Ammon's horn (tissue), 1 donor: ENCODE data around the gene MEGF6.

Source experiments
- DNase-seq: peaks from one replicate; pipeline ENCODE4 v3.0.0-alpha.2; 2016; ENCODE audit warnings: low spot score

Gene MEGF6

DNA sequence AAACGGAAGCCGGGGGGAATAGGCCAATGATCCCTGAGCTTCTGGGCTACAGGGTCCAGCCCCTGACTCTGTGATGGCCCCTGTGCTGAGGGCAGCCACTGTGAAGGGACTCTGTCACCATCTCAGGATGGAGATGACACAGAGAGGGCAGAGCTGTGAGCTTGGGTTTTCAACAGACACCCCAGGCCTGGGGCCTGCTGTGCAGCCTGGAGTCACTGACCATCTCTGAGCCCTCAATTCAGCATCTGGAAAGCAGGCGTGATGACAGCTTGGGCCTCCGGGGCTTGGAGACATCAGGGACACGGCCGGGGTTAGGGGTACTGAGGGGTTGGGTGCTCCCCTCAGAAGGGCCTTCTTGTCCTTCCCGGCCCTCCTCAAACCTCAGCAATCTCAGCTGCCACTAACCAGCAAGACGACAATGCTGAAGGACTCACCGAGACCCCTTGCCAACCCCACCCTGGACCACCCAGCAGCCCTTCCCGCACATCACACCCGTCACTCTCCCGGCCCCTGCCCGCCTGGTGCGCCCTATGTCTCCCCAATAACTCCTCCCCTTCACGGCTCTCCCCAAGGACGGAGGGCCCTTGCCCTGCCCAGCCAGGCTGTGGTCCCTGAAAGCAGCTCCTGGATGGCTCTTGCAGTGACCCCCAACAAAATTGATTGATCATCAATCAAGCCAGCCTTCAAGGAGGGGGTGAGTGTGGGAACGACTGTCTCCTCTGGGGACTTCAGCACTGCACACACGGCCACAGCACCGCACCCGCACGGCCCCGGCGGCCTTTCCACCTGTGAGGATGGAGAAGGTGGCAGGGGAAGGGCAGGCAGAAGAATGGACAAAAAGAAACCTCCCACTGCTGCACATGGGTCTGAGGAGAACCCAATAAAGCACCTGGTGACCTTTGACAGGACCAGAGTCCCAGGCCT is 4.3 kb downstream of the MEGF6 start:
- no peak for DNase-seq

DNA sequence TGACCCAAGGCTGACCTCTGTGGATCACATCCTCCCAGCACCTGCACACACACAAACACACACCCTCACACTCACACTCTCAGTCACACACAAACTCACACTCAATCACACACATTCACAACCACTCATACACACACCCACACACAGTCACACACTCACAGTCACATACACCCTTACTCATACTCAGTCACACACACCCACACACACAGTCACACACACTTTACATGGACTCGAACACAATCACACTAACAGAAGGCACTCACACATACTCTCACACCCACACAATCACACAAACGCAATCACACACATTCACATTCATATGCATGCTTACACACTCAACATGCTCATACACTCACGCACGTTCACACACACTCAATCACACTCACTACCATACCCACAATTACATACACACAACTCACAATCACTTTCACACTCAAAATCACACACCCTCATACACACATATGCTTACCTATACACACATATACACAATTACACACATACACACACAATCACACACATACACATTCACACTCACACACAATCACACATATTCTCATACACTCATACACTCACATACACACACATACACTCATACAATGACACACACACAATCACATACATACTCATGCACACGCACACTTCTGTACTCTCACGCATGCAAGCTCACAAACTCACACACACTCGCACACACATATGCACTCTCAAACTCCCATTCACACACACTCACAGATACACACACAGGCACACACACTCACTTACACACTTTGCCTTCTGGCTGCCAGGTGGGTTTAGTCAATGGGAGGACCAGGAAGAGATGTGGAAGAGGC is 6.1 kb downstream of the MEGF6 start:
- no peak for DNase-seq

DNA sequence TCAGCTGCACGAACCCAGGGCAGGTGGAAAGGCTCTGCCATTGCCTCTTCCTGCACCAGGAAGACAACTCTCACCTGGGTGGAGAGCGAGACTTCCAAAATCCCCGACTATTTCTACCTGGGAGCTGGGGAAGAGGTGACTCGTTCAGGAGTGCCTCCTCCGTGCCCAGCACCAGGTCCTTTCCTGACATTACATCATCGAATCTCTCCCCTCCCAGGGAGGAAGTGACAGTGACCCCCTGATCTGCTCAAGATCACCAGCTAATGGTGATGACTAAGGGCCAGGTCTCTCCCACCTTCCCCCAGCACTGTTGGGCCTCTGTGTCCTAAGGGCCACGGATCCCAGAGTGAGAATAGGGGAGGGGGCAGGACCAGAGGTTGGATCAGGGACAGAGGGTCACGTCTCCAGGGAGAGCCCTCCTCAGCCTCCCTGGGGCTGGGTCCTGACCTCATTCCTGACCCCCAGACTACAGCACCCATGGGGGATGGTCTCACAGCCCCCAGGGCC is 6.8 kb downstream of the MEGF6 start:
- no peak for DNase-seq

DNA sequence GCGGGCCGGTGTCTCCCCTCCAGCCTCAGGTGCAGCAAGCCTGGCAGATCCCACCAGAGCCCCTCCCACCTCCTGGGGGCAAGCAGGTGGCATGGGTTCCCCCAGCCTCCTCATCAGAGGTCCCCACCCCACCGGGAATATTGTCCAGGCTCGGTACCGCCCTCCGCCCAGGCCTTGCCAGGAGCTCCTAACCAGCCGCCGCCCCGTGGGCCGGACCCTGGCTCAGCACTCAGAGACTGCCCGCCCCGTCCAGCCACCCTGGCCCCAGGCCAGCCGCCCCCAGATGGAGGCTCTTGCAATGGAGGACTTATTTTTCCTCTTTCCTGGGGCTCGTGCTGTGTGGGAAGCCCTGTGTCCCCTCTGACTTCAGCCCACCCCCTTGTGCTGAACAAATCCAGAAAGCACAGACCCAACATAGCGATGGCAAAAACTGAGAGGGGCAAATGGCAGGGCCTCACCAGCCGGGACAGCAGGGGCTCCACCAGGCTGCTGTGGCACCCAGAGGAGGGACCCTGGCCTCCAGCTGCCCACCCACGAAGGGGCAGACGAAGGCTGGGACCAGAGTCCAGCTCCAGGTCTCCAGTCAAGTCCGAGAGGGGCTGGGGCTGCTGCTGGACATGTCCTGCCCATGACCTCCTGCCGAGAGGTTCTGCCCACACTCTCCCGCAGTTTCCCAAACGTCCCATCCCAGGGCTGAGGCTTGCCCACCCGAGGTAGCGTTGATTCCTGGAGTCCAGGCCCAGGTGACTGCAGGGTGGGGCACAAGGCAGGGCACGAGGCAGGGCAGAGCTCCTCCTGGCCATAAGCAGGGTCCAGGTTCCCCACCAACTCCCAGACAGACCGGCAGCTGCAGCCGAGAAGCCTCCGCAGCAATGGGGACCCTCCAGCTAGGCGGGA is 7.5 kb downstream of the MEGF6 start:
- no peak for DNase-seq

DNA sequence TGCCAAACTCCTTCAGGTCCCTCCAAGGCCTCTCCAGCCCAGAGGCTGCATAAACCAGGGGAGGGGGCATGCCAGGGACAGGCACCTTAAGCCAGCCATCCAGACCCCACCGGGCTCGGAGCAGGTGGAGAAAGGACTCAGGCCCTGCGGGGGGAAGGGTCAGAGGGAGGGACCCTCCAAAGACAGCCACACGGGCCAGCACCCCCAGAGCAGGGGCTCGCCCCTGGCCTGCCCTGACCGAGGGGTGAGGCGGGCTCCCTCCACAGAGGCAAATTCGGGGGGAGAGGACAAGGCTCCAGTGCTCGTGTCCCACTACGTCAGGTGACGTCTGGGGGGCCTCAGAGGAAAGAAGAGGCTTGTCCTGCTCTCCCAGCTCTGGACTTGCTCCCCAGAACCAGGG is 8.2 kb downstream of the MEGF6 start:
- DNase-seq: no peak

DNA sequence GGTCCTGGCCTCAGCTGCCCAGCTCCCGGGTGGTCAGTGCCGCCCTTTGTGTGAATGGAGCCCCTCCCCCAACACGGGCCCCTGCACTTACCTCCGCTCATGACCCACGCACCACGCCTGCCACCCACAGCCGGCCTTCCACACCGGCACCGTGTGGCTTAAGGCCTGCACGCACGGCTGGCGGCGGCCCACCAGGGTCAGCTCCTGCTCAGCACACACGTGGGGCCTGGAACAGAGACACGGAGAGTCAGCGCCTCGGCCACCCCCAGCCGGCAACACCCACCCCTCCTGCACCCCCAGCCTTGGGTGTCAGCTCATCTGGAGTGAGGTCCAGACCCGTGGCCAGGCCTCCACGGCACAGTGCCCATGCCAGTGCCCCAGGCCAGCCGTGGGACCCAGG is 8.9 kb downstream of the MEGF6 start:
- DNase-seq: no peak

DNA sequence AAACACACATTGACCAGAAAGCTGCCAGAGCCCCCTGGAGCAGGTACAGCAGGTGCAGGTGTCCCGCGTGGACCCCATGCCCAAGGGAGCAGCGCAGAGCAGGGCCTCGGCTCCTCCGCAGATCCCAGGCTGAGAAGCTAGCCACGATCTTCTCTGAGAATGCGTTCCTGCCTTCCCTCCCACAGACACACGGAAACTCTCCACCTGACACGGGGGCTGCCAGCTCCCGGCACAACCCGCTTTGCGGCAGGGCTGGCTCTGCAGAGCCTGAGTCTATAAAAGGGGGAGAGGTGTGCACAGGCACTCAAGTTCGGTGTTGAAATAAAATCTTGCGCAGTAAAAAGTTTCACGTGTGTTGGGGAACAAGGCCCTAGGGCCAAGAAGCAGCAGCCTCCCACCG is 9.6 kb downstream of the MEGF6 start:
- DNase-seq: no peak

DNA sequence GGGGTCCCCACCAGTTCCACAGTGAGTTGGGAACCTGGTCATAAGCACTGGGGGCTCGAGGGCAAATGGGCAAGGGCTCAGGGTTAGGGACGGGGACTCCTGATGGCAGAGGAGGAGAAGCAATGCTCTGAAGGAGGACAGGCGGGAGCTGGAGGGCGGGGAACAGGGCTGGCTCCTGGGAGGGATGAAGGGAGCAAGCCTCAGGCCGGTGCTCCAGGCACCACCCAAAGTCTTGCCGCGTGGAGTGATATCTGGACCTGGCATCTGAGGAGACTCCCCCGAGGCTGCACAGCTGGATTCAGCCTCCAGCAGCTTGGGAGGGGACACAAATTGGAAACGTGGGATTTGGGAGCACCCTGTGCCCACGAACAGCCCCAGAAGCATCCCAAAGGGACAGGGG is 11.0 kb downstream of the MEGF6 start:
- no peak for DNase-seq

DNA sequence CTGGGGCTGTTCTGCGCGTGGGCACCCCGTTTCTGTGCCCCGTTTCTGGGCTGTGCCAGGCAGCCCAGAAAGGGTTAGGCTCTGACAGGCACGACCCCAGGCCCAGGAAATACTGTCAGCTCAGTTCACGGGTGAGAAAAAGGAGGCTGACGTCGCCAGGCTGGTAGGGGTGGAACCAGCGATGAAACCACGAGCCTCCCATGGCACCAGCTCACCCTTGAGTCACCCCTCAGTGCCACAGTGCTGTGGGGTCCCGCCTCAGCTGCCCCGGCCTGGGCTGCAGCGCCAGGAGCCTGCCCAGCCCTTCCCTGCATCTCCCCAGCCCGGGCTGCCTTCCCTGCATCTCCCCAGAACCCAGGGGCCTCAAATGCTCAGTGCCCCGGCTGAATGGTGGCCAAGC is 11.5 kb downstream of the MEGF6 start:
- DNase-seq: no peak

DNA sequence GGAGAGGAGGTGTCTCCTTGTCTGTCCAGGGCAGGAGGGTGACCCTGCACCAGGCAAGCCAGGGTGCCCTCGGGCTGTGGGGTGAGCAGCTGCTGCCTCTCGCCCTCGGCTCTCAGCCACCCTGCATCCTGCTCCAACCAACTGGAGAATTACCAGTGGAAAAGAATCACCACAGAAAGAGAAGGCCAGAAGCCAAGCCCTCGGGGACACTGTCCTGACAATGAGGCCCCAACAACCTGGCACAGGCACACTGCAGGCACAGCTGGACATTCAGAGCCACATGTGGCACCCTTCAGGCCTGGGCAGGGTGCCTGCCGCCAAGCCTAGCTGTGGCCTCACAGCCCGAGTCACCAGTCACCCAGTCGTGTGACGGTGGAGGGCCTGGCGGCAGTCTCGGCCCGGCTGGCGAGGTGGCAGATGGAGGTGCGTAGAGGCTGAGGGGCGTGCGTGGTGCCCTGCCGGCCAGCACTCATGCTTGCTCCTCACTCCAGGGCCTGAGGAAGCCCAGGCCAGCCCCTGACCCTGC is 12.0 kb downstream of the MEGF6 start:
- no peak for DNase-seq

DNA sequence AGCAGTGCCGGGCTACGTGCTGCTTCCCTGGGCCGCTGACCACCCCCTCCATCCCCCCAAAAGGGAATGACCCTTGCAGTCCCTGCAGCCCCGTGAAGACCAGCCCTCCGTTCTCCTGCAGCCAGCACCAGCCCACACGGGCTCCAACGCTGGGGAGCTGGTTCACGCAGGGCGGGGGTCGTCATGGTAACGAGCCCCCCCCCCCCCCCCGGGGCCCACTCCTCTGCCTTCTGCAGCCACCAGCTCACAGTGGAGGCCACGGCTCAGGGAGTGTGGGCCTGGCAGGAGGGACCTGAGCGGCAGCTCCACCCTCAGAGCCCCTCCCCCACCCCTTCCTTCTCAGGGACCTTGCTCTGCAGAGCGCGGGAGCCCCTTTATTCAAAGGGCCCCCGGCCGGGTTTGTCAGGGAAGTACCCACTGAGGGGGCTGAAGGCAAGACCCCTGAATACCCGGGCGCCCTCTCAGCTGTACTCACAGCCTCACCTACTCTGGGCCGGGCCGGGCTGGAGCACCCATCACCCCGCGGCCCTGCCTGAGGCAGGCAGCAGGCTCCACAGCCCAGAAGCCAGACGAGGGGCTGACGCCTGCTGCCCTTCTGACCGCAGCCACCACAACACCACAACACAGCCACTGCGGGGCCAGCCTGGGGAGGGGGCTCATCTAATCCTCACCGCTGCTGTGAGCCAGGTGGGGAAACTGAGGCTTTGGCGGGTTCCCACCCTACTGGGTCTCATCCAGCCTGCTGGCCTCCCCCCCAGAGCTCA is 12.6 kb downstream of the MEGF6 start:
- DNase-seq: no peak

DNA sequence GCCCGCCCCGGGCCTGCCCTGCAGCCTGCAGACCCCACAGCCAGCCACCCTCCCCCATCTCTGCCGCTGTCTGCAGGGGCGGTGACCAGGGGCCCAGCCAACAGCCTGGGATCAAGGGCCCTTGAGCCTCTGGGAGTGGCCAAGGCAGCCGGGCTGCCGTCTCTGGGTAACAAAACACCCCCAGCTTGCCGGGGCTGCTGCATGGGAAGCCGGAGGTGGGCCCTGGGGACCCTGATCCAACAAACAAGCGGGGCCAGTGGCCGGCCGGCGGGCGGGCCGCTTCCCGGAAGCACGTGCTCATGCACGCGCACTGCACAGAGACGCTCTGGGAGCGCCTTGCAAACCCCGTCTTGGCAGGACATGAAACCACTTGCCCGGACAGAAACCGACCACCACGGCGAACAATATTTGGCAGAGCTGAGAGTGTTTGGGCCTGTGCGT is 13.2 kb downstream of the MEGF6 start:
- peak; percentile 28 for DNase-seq

DNA sequence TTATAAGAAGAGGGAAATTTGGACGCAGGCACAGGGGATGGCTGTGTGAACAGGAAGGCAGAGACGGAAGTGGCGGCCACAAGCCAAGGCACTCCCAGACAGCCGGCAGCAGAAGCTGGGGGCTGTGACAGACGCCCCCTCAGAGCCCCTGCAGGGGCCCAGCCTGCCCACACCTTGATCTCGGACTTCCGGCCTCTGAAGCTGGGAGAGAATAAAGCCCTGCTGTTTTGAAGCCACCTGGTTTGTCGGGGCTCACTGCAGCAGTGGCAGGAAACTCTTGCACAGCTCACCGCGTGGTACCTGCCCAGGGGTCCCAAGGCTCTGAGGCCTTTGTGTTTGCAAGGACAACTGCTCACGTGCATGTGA is 13.7 kb downstream of the MEGF6 start:
- DNase-seq: no peak

DNA sequence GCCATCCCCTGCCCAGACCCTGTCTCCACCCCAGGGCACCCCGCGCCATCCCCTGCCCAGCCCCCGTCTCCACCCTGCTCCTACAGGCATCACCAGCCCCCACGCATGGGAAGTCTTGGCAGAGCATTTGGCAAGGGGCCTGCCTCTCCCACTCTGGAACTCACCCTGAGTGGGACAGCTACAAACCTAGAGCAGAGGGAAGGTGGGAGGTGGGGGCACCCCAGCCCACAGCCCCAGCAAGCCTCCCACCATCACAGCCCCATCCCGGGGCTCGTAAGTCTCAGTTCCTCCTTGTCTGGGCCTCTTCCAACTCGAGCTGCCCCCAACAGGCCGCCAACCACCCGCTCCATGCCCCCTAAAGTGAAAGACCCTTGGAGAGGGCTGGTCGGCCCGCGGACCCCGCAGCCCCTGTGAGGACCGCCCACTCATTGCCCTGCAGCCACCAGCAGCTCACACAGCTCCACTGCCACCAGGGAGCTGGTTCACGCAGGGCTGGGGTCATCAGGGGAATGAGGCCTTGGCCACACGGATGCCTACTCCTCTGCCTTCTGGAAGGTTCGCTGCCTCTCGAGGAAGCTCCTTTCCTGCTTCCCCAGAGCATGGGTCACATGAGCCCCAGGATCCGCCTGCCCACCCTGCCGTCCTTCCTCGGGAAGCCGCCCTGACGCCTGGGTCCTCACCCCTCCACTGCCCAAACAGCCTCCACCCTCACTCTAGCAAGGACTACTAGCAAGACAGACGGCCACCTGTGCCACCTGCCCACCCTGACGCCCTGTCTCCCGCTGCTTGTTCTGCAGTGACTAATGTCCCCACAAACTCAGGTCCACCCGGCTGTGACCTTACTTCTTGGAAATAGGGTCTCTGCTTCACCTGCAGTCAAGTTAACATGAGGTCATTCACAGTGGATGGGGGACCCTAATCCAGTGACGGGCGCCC is 14.4 kb downstream of the MEGF6 start:
- DNase-seq: no peak

DNA sequence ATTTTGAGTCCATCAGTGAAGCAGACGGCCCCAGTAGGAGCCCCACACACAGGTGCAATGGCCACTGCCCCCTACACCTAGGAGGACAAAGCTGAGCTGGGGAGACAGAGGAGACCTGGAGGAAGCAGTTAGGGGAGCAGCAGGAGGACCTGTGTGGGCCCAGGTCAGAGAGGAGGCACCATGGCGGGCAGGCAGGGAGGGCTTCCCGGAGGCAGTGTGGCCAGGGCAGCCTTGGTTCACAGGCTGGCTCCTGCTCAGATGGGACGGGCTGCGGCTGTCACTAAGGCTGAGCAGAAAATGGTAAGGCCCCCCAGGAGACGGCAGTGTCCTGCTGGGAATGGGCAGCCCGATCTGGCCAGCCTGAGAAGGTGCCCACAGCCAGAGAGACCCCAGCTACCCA is 15.4 kb downstream of the MEGF6 start:
- DNase-seq: no peak

DNA sequence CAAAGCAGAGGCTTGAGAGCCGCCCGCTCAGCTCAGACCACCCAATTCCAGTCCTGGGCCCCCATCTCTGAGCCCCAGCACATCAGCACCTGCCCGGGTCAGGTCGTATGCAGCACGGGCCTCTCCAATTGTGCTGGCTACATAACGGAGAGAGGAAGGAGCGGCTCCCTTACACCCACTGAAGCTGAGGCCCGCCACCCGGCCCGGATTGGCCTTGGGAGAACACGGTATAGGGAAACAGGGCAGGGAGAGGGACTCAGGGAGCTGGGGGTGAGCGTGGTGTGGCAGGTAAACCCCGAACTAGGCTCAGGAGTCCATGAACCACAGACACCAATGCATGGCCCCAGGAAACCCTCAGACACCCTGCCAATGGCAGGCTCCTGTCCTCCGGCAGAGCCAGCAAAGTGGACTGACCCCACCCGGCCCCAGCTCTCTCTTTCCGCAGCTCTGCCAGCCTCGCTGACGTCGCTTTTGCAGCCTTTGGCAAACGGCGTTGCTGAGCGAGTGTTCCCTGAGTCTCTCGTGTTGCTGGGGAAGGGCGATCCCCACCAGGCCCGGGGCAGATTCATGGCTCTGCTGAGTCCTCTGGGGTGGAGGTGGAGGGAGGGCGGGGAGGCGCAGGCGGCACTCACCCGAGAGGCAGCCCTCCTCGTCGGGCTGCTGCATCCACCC is 16.5 kb downstream of the MEGF6 start:
- peak; percentile 47 for DNase-seq

DNA sequence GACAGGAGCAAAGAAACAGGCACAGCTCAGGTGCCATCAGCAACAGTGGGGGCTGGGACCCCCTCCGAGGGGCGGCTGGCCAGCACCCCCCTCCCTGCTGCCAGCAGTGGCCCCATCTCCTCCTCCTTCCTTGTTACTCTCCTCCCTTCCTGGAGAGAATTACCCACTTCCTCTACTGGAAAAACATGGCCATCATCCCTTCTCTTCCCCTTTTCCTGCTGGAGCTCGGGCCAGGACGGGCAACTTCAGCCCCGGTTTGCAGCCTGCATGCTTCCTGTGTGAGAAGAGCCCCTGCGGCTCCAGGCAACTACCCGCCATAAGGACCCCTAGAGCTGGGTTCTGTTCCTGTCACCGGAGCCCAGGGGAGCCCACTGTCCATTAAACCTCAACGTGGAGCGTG is 17.6 kb downstream of the MEGF6 start:
- DNase-seq: no peak

DNA sequence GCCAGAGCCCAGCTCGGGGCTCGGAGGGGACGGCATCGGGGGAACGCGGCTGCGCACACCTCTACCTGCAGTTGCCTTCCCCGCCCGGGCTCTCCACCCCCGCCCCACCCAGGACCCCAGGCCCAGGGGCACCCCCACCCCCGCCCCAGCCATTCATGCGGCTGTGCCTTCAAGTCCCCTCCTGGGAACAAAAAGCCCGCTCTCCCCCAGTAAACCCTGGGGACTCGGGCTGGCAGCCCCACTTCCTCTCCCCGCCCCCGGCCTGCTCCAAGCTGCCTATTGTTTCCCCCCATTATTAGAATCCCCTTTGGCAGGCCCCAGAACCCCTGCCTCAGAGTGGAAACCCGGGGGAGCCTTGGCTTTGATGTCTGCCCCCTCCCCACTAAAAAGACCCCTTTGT is 18.0 kb downstream of the MEGF6 start:
- no peak for DNase-seq
